Measurements from ENCODE around the gene TMEM108. TPM values are rescaled to one million over a fixed set of nuclear protein-coding genes. Genes with fewer than 3 reads are reported as not detected.

Gene TMEM108
- total RNA-seq, 1 donor from 2014 or later, result 0.07 TPM

GRCh38 chr3:133410191-133410892 lies 372.2 kb downstream of the TMEM108 start:
- no peak overlapping the region for H3K27ac Mint-ChIP-seq
- peaks cover 17% of the 10 kb centered on the region for H3K27me3 Mint-ChIP-seq (ENCODE audit: low read depth)
- H3K4me1 Mint-ChIP-seq (ENCODE audit: low read depth), result peaks cover 6% of the 10 kb centered on the region
- no peak for DNase-seq (ENCODE audit: low spot score)
- no peak overlapping the region for H3K4me3 Mint-ChIP-seq (ENCODE audit: low read depth)
- no peaks in the 10 kb centered on the region for H3K9me3 Mint-ChIP-seq
- intact Hi-C loops (cut with micrococcal nuclease), result no loop called here
- H3K36me3 Mint-ChIP-seq (ENCODE audit: low read depth), result no peaks in the 10 kb centered on the region

GRCh38 chr3:133412183-133413132 lies 374.3 kb downstream of the TMEM108 start:
- no peaks in the 10 kb centered on the region for H3K36me3 Mint-ChIP-seq (ENCODE audit: low read depth)
- no peaks in the 10 kb centered on the region for H3K9me3 Mint-ChIP-seq
- no peak overlapping the region for H3K4me3 Mint-ChIP-seq (ENCODE audit: low read depth)
- H3K4me1 Mint-ChIP-seq (ENCODE audit: low read depth), result peaks cover 6% of the 10 kb centered on the region
- no peak overlapping the region for H3K27ac Mint-ChIP-seq
- peaks cover 15% of the 10 kb centered on the region for H3K27me3 Mint-ChIP-seq (ENCODE audit: low read depth)
- no peak for DNase-seq (ENCODE audit: low spot score)
- intact Hi-C loops (cut with micrococcal nuclease), result no loop called here

GRCh38 chr3:133413161-133414020 lies 375.2 kb downstream of the TMEM108 start:
- peaks cover 6% of the 10 kb centered on the region for H3K4me1 Mint-ChIP-seq (ENCODE audit: low read depth)

GRCh38 chr3:133414021-133414392 lies 375.8 kb downstream of the TMEM108 start:
- H3K27me3 Mint-ChIP-seq (ENCODE audit: low read depth), result peaks cover 12% of the 10 kb centered on the region
- no peak overlapping the region for H3K4me3 Mint-ChIP-seq (ENCODE audit: low read depth)
- DNase-seq (ENCODE audit: low spot score), result no peak
- H3K27ac Mint-ChIP-seq, result no peak overlapping the region
- intact Hi-C loops (cut with micrococcal nuclease), result no loop called here
- no peaks in the 10 kb centered on the region for H3K36me3 Mint-ChIP-seq (ENCODE audit: low read depth)
- peaks cover 6% of the 10 kb centered on the region for H3K4me1 Mint-ChIP-seq (ENCODE audit: low read depth)
- H3K9me3 Mint-ChIP-seq, result no peaks in the 10 kb centered on the region

More at GRCh38 chr3:133413161-133414020, 375.2 kb downstream of the TMEM108 start:
- no peak overlapping the region for H3K4me3 Mint-ChIP-seq (ENCODE audit: low read depth)
- peak overlapping the region; percentile 5 for H3K27ac Mint-ChIP-seq
- H3K9me3 Mint-ChIP-seq, result no peaks in the 10 kb centered on the region
- intact Hi-C loops (cut with micrococcal nuclease), result no loop called here
- H3K27me3 Mint-ChIP-seq (ENCODE audit: low read depth), result peaks cover 15% of the 10 kb centered on the region
- no peak for DNase-seq (ENCODE audit: low spot score)
- H3K36me3 Mint-ChIP-seq (ENCODE audit: low read depth), result no peaks in the 10 kb centered on the region

GRCh38 chr3:133418361-133418760 lies 380.2 kb downstream of the TMEM108 start:
- H3K27me3 Mint-ChIP-seq (ENCODE audit: low read depth), result peaks cover 5% of the 10 kb centered on the region
- H3K27ac Mint-ChIP-seq, result no peak overlapping the region
- DNase-seq (ENCODE audit: low spot score), result no peak
- H3K4me1 Mint-ChIP-seq (ENCODE audit: low read depth), result peaks cover 3% of the 10 kb centered on the region
- intact Hi-C loops (cut with micrococcal nuclease), result no loop called here
- no peak overlapping the region for H3K4me3 Mint-ChIP-seq (ENCODE audit: low read depth)
- no peaks in the 10 kb centered on the region for H3K9me3 Mint-ChIP-seq
- no peaks in the 10 kb centered on the region for H3K36me3 Mint-ChIP-seq (ENCODE audit: low read depth)

- H3K36me3 Mint-ChIP-seq (ENCODE audit: low read depth), result no peaks in the 10 kb centered on the region
- no peak overlapping the region for H3K27ac Mint-ChIP-seq
- H3K27me3 Mint-ChIP-seq (ENCODE audit: low read depth), result peaks cover 5% of the 10 kb centered on the region
- intact Hi-C loops (cut with micrococcal nuclease), result no loop called here
- no peak overlapping the region for H3K4me3 Mint-ChIP-seq (ENCODE audit: low read depth)
- DNase-seq (ENCODE audit: low spot score), result no peak
- peaks cover 3% of the 10 kb centered on the region for H3K4me1 Mint-ChIP-seq (ENCODE audit: low read depth)
- no peaks in the 10 kb centered on the region for H3K9me3 Mint-ChIP-seq
Measured at GRCh38 chr3:133419151-133419909, 381.1 kb downstream of the TMEM108 start.

- no peak for DNase-seq (ENCODE audit: low spot score)
- Mint-ChIP-seq H3K9me3 (no peaks in the 10 kb centered on the region), H3K27ac (no peak overlapping the region), H3K36me3 (ENCODE audit: low read depth) (no peaks in the 10 kb centered on the region), H3K27me3 (ENCODE audit: low read depth) (peaks cover 8% of the 10 kb centered on the region), H3K4me3 (ENCODE audit: low read depth) (no peak overlapping the region), H3K4me1 (ENCODE audit: low read depth) (peaks cover 10% of the 10 kb centered on the region)
- intact Hi-C loops (cut with micrococcal nuclease), result loop anchor here (10.0 kb wide), 1 partner anchor 210 kb away; no protein-coding TSS in a partner anchor
Measured at GRCh38 chr3:133424937-133425869, 387.0 kb downstream of the TMEM108 start.

GRCh38 chr3:133425898-133426297 lies 387.7 kb downstream of the TMEM108 start:
- DNase-seq (ENCODE audit: low spot score), result no peak
- H3K27me3 Mint-ChIP-seq (ENCODE audit: low read depth), result peaks cover 8% of the 10 kb centered on the region
- H3K4me1 Mint-ChIP-seq (ENCODE audit: low read depth), result peaks cover 10% of the 10 kb centered on the region
- H3K36me3 Mint-ChIP-seq (ENCODE audit: low read depth), result no peaks in the 10 kb centered on the region
- no peaks in the 10 kb centered on the region for H3K9me3 Mint-ChIP-seq
- H3K27ac Mint-ChIP-seq, result no peak overlapping the region
- intact Hi-C loops (cut with micrococcal nuclease), result loop anchor here (10.0 kb wide), 1 partner anchor 211 kb away; no protein-coding TSS in a partner anchor
- H3K4me3 Mint-ChIP-seq (ENCODE audit: low read depth), result no peak overlapping the region

GRCh38 chr3:133426721-133427120 lies 388.5 kb downstream of the TMEM108 start:
- Mint-ChIP-seq H3K4me3 (ENCODE audit: low read depth) (no peak overlapping the region), H3K9me3 (no peaks in the 10 kb centered on the region), H3K27me3 (ENCODE audit: low read depth) (peaks cover 8% of the 10 kb centered on the region), H3K36me3 (ENCODE audit: low read depth) (no peaks in the 10 kb centered on the region), H3K27ac (no peak overlapping the region), H3K4me1 (ENCODE audit: low read depth) (peaks cover 10% of the 10 kb centered on the region)
- DNase-seq (ENCODE audit: low spot score), result no peak
- intact Hi-C loops (cut with micrococcal nuclease), result loop anchor here (10.0 kb wide), 1 partner anchor 212 kb away; no protein-coding TSS in a partner anchor

GRCh38 chr3:133428552-133428951 lies 390.4 kb downstream of the TMEM108 start:
- intact Hi-C loops (cut with micrococcal nuclease), result loop anchor here (10.0 kb wide), 1 partner anchor 214 kb away; no protein-coding TSS in a partner anchor
- no peaks in the 10 kb centered on the region for H3K9me3 Mint-ChIP-seq
- no peaks in the 10 kb centered on the region for H3K36me3 Mint-ChIP-seq (ENCODE audit: low read depth)
- peaks cover 2% of the 10 kb centered on the region for H3K27me3 Mint-ChIP-seq (ENCODE audit: low read depth)
- no peak overlapping the region for H3K27ac Mint-ChIP-seq
- no peak overlapping the region for H3K4me3 Mint-ChIP-seq (ENCODE audit: low read depth)
- peaks cover 10% of the 10 kb centered on the region for H3K4me1 Mint-ChIP-seq (ENCODE audit: low read depth)
- DNase-seq (ENCODE audit: low spot score), result no peak

- no peak overlapping the region for H3K4me3 Mint-ChIP-seq (ENCODE audit: low read depth)
- H3K4me1 Mint-ChIP-seq (ENCODE audit: low read depth), result peaks cover 7% of the 10 kb centered on the region
- H3K9me3 Mint-ChIP-seq, result no peaks in the 10 kb centered on the region
- no peaks in the 10 kb centered on the region for H3K36me3 Mint-ChIP-seq (ENCODE audit: low read depth)
- peaks cover 2% of the 10 kb centered on the region for H3K27me3 Mint-ChIP-seq (ENCODE audit: low read depth)
- intact Hi-C loops (cut with micrococcal nuclease), result loop anchor here (10.0 kb wide), 1 partner anchor 214 kb away; no protein-coding TSS in a partner anchor
- no peak overlapping the region for H3K27ac Mint-ChIP-seq
- DNase-seq (ENCODE audit: low spot score), result no peak
Measured at GRCh38 chr3:133429063-133429462, 390.9 kb downstream of the TMEM108 start.
